ENCODE data around the gene SCIMP.

The SCIMP gene

DNA sequence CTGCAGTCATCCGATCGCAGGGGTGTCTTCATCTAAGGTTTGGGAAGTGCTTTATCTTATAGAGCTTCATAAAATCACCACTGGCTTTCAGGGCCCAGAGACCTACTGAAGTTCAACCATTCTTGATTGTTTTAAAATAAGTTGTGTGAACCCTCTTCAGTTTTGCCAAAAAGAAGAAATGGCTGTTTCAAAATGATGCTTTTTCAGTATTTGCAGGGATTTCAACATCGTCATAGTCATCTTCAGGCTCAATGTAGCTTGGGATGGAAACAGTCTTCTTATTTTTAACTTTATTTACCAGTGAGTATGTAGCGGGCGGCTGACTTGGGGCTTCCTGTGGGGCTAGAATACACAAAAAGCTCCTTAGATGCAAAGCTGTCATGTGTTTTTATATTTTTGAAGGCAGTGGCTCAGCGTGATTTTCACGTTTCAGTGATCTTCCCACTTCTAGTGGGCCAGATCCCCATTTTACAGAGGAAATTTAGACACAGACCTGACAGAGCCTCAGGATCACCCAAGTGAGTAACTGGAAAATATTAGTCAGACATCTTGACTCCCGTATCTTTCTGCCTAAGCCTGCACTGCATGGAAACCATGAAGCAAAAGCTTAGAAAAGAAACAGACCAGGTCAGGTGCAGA lies 23.9 kb downstream of the SCIMP start:
- ChIA-PET POLR2A (interaction anchor here (0.7 to 1.5 kb wide), 6 partner anchors 9 to 19 kb away, joined by 3 to 10 read pairs (median 4); no protein-coding TSS in a partner anchor), CTCF (interaction anchor here (0.7 to 5.3 kb wide), 9 partner anchors 9 to 148 kb away, joined by 3 to 46 read pairs (median 5); no protein-coding TSS in a partner anchor)
- peak; percentile 35 for DNase-seq (ENCODE audit: extremely low spot score)
- no peak for TF ChIP-seq CTCF (IDR thresholded peaks at IDR 0.05; ENCODE audit: control extremely low read depth, extremely low read depth, low read depth, missing control alignments)

DNA sequence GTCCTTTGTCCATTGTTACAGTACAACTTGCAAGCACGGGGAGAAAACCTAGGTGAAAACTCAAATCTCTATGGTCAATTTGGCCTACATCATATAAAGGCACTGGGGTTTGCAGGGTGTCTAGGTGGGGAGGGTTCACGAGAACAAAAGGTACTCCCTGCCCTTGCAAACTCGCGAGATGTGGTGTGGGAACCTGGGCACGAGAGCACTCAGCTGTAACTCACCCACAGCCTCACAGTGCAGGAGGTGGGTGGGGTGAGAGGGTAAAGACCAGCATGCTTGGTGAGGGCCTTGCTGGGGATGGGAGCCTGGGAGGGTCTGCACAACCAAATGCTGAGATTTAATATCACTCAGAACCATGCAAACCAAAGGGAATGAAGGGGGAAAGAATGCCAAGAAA lies 24.6 kb downstream of the SCIMP start:
- ChIA-PET CTCF (interaction anchor here (1.1 to 5.3 kb wide), 5 partner anchors 8 to 147 kb away, joined by 3 to 46 read pairs (median 5); no protein-coding TSS in a partner anchor), POLR2A (interaction anchor here (1.0 to 1.5 kb wide), 3 partner anchors 10 to 17 kb away, joined by 4 to 10 read pairs (median 10); no protein-coding TSS in a partner anchor)
- no peak for DNase-seq (ENCODE audit: extremely low spot score)
- TF ChIP-seq CTCF (IDR thresholded peaks at IDR 0.05; ENCODE audit: control extremely low read depth, extremely low read depth, low read depth, missing control alignments) = no peak

- POLR2A ChIA-PET = no interaction called here
- no peak for DNase-seq (ENCODE audit: extremely low spot score)
- no peak for TF ChIP-seq CTCF (IDR thresholded peaks at IDR 0.05; ENCODE audit: control extremely low read depth, extremely low read depth, low read depth, missing control alignments)
- CTCF ChIA-PET = no interaction called here
Observed at GRCh38 chr17:5209396-5209795, 25.3 kb downstream of the SCIMP start.

DNA sequence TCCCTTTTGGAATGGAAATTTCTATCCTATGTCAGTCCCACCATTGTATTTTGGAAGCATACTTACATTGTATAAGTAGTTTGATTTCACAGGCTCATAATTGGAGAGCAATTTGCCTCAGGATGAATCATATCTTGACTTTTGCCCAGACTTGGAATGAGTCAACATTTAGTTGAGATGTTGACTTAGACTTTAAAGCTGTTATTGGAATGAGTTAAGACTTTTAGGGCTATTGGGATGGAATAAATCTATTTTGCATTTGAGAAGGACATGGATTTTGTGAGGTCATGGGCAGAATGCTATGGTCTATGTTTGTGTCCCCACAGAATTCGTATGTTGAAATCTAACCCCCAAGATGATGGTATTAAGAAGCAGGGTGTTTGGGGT lies 30.8 kb downstream of the SCIMP start:
- TF ChIP-seq CTCF (IDR thresholded peaks at IDR 0.05; ENCODE audit: control extremely low read depth, extremely low read depth, low read depth, missing control alignments) = no peak
- DNase-seq (ENCODE audit: extremely low spot score) = no peak
- CTCF ChIA-PET = interaction anchor here (0.8 to 1.1 kb wide), 3 partner anchors 8 to 34 kb away, joined by 3 to 5 read pairs (median 3); no protein-coding TSS in a partner anchor
- POLR2A ChIA-PET = no interaction called here

DNA sequence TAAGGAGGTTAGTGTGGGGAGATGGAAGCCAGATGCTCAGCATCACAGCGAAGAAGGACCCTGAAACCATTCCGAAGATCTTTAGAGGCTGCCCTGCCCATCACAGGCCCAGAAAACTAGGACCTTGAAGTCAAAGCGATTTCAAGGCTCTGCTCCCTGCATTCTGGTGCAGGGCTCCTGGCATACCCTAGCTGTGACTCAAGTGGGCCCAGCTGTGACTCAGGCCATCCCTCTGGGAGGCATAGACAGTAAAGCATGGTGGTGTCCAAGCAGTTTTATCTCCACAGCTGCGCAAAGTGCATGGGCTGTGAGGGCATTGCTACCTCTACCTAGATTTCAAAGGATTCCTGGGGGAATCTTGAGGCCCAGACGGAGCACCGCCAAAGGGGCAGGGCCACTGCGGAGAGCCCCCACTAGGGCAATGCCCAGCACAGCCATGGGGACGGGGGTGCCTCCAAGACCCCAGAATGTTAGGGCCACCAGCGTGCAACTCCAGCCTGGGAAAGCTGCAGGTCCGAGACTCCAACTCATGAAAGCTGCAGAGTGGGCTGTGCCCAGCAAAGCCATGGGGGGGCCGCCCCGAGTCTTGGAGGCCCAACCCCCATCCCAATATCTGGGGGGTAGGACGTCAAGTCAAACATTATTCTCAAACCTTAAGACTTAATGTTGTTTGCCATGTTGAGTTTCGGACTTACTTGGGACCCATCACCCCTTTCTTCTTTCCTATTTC lies 31.3 kb downstream of the SCIMP start:
- no peak for DNase-seq (ENCODE audit: extremely low spot score)
- CTCF ChIA-PET = interaction anchor here (0.8 kb wide), 1 partner anchor 35 kb away, joined by 3 read pairs; no protein-coding TSS in a partner anchor

More for the DNA sequence above, 31.3 kb downstream of the SCIMP start:
- no peak for TF ChIP-seq CTCF (IDR thresholded peaks at IDR 0.05; ENCODE audit: control extremely low read depth, extremely low read depth, low read depth, missing control alignments)
- POLR2A ChIA-PET = no interaction called here
